Cardiac muscle cell (in vitro differentiated cells and primary cell): Measurements from ENCODE around the gene RBM39. TPM values are rescaled to one million over a fixed set of nuclear protein-coding genes. Genes with fewer than 3 reads are reported as not detected.
"Not testable (repeated sequence)": the region's sequence is repeated elsewhere in the genome, so short reads cannot be mapped to it uniquely, and the experiment has no call there.

Experiments
- DNase-seq, 2 donors: peaks; one replicate each; pipeline versions ENCODE4 v3.0.0 to v3.0.0-alpha.2; 2010 to 2017; ENCODE audit warnings: low read depth in 1 of 2, low spot score in 1 of 2
- H3K27ac ChIP-seq: fragments of 200-600 bp; sonication (generic); 2 replicates; pipeline ENCODE4 v1.5.1; 2016
- H3K27me3 ChIP-seq: fragments of 200-600 bp; sonication (generic); 2 replicates; pipeline ENCODE4 v1.6.0; 2016; ENCODE audit warnings: control low read depth
- H3K36me3 ChIP-seq: fragments of 200-600 bp; sonication (generic); 2 replicates; pipeline ENCODE4 v1.5.1; 2016; ENCODE audit warnings: control low read depth
- H3K4me1 ChIP-seq: fragments of 200-600 bp; sonication (generic); 2 replicates; pipeline ENCODE4 v1.8.1; 2017; ENCODE audit warnings: low read depth, mild to moderate bottlenecking, mixed run types
- H3K4me3 ChIP-seq: fragments of 200-600 bp; sonication (generic); 2 replicates; pipeline ENCODE4 v1.5.1; 2016; ENCODE audit warnings: mild to moderate bottlenecking
- H3K9me3 ChIP-seq: fragments of 200-600 bp; sonication (generic); 2 replicates; pipeline ENCODE4 v1.5.1; 2017; ENCODE audit warnings: low read depth, mild to moderate bottlenecking, control low read depth
- polyA plus RNA-seq: library from polyadenylated mRNA; unstranded; fragments of >200 nt; fragmentation: Nextera tagmentation; extraction: Ambion mirVana; gene quantifications from 2 replicates; pipeline ENCODE4 v1.2.1, GENCODE V29; 2016
- total RNA-seq: library from RNA; depleted of rRNA; stranded (reverse); fragments of >200 nt; gene quantifications from 2 replicates; pipeline ENCODE4 v1.2.3, GENCODE V29; 2016
- TF ChIP-seq, protein P1 (sequence below): IDR thresholded peaks from 2 replicates; pipeline ENCODE4 v1.5.1; 2012; ENCODE audit warnings: low read depth, mild to moderate bottlenecking, low read length

RBM39 gene
- total and polyA plus RNA-seq, 2 experiments from 2014 or later, result 202 to 299 TPM

GRCh38 chr20:35719717-35720116, 22.3 kb downstream of the RBM39 start:
- H3K27ac ChIP-seq, result no peak overlapping the region
- no peak overlapping the region for H3K4me3 ChIP-seq
- H3K36me3 ChIP-seq, result peaks cover 94% of the 10 kb centered on the region
- no peaks in the 10 kb centered on the region for H3K27me3 ChIP-seq
- no peaks in the 10 kb centered on the region for H3K9me3 ChIP-seq
- TF ChIP-seq, protein P1, sequence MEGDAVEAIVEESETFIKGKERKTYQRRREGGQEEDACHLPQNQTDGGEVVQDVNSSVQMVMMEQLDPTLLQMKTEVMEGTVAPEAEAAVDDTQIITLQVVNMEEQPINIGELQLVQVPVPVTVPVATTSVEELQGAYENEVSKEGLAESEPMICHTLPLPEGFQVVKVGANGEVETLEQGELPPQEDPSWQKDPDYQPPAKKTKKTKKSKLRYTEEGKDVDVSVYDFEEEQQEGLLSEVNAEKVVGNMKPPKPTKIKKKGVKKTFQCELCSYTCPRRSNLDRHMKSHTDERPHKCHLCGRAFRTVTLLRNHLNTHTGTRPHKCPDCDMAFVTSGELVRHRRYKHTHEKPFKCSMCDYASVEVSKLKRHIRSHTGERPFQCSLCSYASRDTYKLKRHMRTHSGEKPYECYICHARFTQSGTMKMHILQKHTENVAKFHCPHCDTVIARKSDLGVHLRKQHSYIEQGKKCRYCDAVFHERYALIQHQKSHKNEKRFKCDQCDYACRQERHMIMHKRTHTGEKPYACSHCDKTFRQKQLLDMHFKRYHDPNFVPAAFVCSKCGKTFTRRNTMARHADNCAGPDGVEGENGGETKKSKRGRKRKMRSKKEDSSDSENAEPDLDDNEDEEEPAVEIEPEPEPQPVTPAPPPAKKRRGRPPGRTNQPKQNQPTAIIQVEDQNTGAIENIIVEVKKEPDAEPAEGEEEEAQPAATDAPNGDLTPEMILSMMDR, result no peak
- no peaks in the 10 kb centered on the region for H3K4me1 ChIP-seq
- DNase-seq, result no peak

GRCh38 chr20:35718972-35719635, 23.0 kb downstream of the RBM39 start:
- no peaks in the 10 kb centered on the region for H3K27me3 ChIP-seq
- peaks cover 94% of the 10 kb centered on the region for H3K36me3 ChIP-seq
- DNase-seq, result no peak
- H3K4me1 ChIP-seq, result no peaks in the 10 kb centered on the region
- no peak overlapping the region for H3K27ac ChIP-seq
- no peaks in the 10 kb centered on the region for H3K9me3 ChIP-seq
- no peak overlapping the region for H3K4me3 ChIP-seq
- TF ChIP-seq, protein P1, result no peak

DNA sequence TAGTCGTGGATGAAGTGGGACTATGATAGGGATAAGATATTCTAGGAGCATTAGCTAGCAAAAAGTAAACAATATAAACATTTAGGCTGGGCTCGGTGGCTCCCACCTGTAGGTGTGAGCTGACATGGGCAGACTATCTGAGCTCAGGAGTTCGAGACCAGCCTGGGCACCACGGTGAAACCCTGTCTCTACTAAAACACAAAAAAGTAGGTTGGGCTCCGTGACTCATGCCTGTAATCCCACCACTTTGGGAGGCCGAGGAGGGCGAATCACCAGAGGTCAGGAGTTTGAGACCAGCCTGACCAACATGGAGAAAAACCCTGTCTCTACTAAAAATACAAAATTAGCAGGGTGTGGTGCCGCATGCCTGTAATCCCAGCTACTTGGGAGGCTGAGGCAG, 23.7 kb downstream of the RBM39 start:
- Histone ChIP-seq H3K36me3 (peaks cover 92% of the 10 kb centered on the region), H3K27ac (peak overlapping the region; percentile 40)
- H3K4me3 ChIP-seq, H3K27me3 ChIP-seq, H3K4me1 ChIP-seq, H3K9me3 ChIP-seq, DNase-seq: not testable (repeated sequence)

GRCh38 chr20:35716330-35716729, 25.7 kb downstream of the RBM39 start:
- H3K4me1 ChIP-seq, result no peaks in the 10 kb centered on the region
- peaks cover 91% of the 10 kb centered on the region for H3K36me3 ChIP-seq
- no peaks in the 10 kb centered on the region for H3K27me3 ChIP-seq
- TF ChIP-seq, protein P1, result no peak
- no peaks in the 10 kb centered on the region for H3K9me3 ChIP-seq
- no peak for DNase-seq
- no peak overlapping the region for H3K4me3 ChIP-seq
- H3K27ac ChIP-seq, result no peak overlapping the region

- no peaks in the 10 kb centered on the region for H3K9me3 ChIP-seq
- TF ChIP-seq, protein P1, result no peak
- no peak overlapping the region for H3K4me3 ChIP-seq
- no peak overlapping the region for H3K27ac ChIP-seq
- H3K27me3 ChIP-seq, result no peaks in the 10 kb centered on the region
- DNase-seq, result no peak
- peaks cover 91% of the 10 kb centered on the region for H3K36me3 ChIP-seq
- no peaks in the 10 kb centered on the region for H3K4me1 ChIP-seq
Observed at GRCh38 chr20:35715652-35716051, 26.4 kb downstream of the RBM39 start.

GRCh38 chr20:35714127-35714526, 27.9 kb downstream of the RBM39 start:
- TF ChIP-seq, protein P1, result no peak
- Histone ChIP-seq H3K9me3 (no peaks in the 10 kb centered on the region), H3K4me3 (no peak overlapping the region), H3K27me3 (no peaks in the 10 kb centered on the region), H3K36me3 (peaks cover 91% of the 10 kb centered on the region), H3K4me1 (no peaks in the 10 kb centered on the region), H3K27ac (no peak overlapping the region)
- DNase-seq, result no peak

DNA sequence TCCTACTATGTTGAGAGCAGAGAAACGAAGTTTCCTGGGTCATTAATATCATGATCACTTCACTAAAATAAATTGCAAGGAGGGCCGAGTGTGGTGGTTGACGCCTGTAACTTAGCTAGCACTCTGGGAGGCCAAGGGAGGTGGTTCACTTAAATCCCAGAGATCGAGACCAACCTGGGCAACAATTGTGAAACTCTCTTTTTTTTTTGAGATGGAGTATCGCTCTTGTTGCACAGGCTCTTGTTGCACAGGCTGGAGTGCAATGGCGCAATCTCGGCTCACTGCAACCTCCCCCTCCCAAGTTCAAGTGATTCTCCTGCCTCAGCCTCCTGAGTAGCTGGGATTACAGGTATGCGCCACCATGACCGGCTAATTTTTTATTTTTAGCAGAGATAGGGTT, 28.9 kb downstream of the RBM39 start:
- not testable (repeated sequence) for DNase-seq, H3K27ac ChIP-seq, H3K27me3 ChIP-seq, H3K9me3 ChIP-seq, H3K4me3 ChIP-seq, H3K4me1 ChIP-seq
- peaks cover 94% of the 10 kb centered on the region for H3K36me3 ChIP-seq
